ENCODE results near the gene TMBIM1. TPM values are rescaled to one million over a fixed set of nuclear protein-coding genes. Genes with fewer than 3 reads are reported as not detected.

Gene TMBIM1
- total RNA-seq, 2 donors from 2014 or later = 273 to 375 TPM

GRCh38 chr2:218233543-218233942, 58.8 kb downstream of the TMBIM1 start:
- Histone ChIP-seq H3K9ac (ENCODE audit: low read depth in 2 of 2, low read length in 2 of 2) (no peak overlapping the region), H3K4me3 (no peak overlapping the region), H3K4me1 (peaks cover 7% of the 10 kb centered on the region), H3K36me3 (peaks cover 10% of the 10 kb centered on the region), H3K9me3 (no peaks in the 10 kb centered on the region), H3K27ac (no peak overlapping the region), H3K27me3 (no peaks in the 10 kb centered on the region)
- TF ChIP-seq CTCF (IDR thresholded peaks at IDR 0.05) = no peak
- DNase-seq = no peak
- intact Hi-C loops (cut with DNase I) = no loop called here

DNA sequence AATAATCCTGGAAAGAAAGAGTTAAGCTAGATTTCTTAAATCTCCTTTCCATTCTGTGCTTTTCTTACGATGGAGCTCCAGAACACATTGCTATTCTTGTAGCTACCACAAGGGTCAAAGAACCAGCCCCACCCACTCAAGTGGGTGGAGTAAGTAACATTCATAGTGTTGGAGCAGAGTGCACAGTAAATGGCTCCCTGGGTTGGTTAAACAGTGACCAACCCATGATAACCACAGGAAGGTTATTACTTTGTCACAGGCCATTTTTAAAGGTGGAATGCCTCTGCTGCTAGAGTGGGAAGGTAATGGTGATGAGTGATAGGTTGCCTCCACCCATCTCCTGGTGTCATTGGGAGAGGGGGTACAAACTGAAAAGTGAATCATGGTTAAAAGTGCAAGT, 61.4 kb downstream of the TMBIM1 start:
- intact Hi-C loops (cut with DNase I) = no loop called here
- DNase-seq = peak; percentile 82
- H3K4me1 ChIP-seq = peaks cover 7% of the 10 kb centered on the region
- no peak overlapping the region for H3K4me3 ChIP-seq
- H3K27ac ChIP-seq = peak overlapping the region; percentile 67
- H3K27me3 ChIP-seq = no peaks in the 10 kb centered on the region
- H3K9ac ChIP-seq (ENCODE audit: low read depth in 2 of 2, low read length in 2 of 2) = peak overlapping the region in 1 of 2 donors; percentile 32
- H3K36me3 ChIP-seq = peaks cover 10% of the 10 kb centered on the region
- peak; percentile 48 for TF ChIP-seq CTCF (IDR thresholded peaks at IDR 0.05)
- no peaks in the 10 kb centered on the region for H3K9me3 ChIP-seq

DNA sequence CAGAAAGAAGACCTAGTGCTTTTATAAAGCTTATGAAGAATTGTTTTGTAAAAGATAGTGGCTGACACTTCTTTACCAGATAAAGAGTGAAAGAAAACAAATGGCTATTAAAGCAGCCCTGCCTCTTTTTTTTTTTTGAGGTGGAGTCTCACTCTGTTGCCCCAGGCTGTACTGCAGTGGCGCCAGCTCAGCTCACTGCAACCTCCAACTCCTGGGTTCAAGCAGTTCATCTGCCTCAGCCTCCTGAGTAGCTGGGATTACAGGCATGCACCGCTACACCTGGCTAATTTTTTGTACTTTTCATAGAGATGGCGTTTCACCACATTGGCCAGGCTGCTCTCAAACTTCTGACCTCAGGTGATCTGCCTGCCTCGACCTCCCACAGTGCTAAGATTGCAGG, 62.5 kb downstream of the TMBIM1 start:
- no peak for TF ChIP-seq CTCF (IDR thresholded peaks at IDR 0.05)
- intact Hi-C loops (cut with DNase I) = no loop called here
- no peaks in the 10 kb centered on the region for H3K27me3 ChIP-seq
- peak overlapping the region; percentile 67 for H3K27ac ChIP-seq
- H3K4me3 ChIP-seq = no peak overlapping the region
- peak; percentile 43 for DNase-seq
- H3K36me3 ChIP-seq = no peaks in the 10 kb centered on the region
- peaks cover 7% of the 10 kb centered on the region for H3K4me1 ChIP-seq
- no peaks in the 10 kb centered on the region for H3K9me3 ChIP-seq
- no peak overlapping the region for H3K9ac ChIP-seq (ENCODE audit: low read depth in 2 of 2, low read length in 2 of 2)

DNA sequence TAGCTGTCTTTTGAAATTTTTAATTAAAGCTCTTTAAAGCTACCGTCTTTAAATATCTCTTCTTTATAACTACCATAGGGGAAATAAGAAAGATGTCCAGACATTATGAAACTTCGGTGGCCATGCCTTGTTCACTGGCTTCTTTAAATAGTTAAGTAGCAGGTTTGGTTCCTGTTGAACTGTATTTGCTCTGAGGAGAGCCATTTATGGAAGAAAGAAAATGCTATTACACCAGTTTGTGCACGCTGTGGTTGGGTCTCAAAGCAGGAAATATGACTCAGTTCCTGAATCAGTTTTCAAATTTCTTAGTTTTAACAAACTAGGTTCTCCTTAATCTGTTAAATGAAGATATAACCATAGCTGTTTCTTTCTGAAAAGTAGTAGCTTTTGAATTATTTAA, 63.1 kb downstream of the TMBIM1 start:
- Histone ChIP-seq H3K4me1 (peaks cover 7% of the 10 kb centered on the region), H3K9me3 (no peaks in the 10 kb centered on the region), H3K4me3 (no peak overlapping the region), H3K27me3 (no peaks in the 10 kb centered on the region), H3K36me3 (no peaks in the 10 kb centered on the region), H3K9ac (ENCODE audit: low read depth in 2 of 2, low read length in 2 of 2) (no peak overlapping the region), H3K27ac (peak overlapping the region; percentile 67)
- intact Hi-C loops (cut with DNase I) = no loop called here
- TF ChIP-seq CTCF (IDR thresholded peaks at IDR 0.05) = no peak
- no peak for DNase-seq

GRCh38 chr2:218228366-218229090, 63.8 kb downstream of the TMBIM1 start:
- intact Hi-C loops (cut with DNase I) = no loop called here

More at GRCh38 chr2:218228366-218229090, 63.8 kb downstream of the TMBIM1 start:
- no peak for TF ChIP-seq CTCF (IDR thresholded peaks at IDR 0.05)
- Histone ChIP-seq H3K27ac (peak overlapping the region; percentile 67), H3K36me3 (no peaks in the 10 kb centered on the region), H3K9me3 (no peaks in the 10 kb centered on the region), H3K4me1 (peaks cover 7% of the 10 kb centered on the region), H3K9ac (ENCODE audit: low read depth in 2 of 2, low read length in 2 of 2) (no peak overlapping the region), H3K4me3 (no peak overlapping the region), H3K27me3 (no peaks in the 10 kb centered on the region)
- DNase-seq = no peak
